Measurements from ENCODE around the gene PLCB1.

- TF ChIP-seq GATA3 (IDR thresholded peaks at IDR 0.05; ENCODE audit: low read depth, low read length) (no peak), GATA2 (IDR thresholded peaks at IDR 0.05; ENCODE audit: low read depth, low read length) (no peak)
Observed at GRCh38 chr20:8246153-8246552, 114.1 kb downstream of the PLCB1 start.
